SK-N-SH (cell line): ENCODE results near the gene TUT1. TPM values are rescaled to one million over a fixed set of nuclear protein-coding genes. Genes with fewer than 3 reads are reported as not detected.

Experiments used
- EP300 ChIP-seq, 2 experiments: IDR thresholded peaks; 2 replicates each; pipeline versions ENCODE4 v1.4.0 to v1.6.1; 2012; ENCODE audit warnings: borderline replicate concordance in 1 of 2, low read depth in 1 of 2, low read length in 1 of 2
- FOSL2 ChIP-seq: IDR thresholded peaks from 2 replicates; pipeline ENCODE4 v1.4.0; 2012; ENCODE audit warnings: low read depth, mild to moderate bottlenecking, moderate library complexity, borderline replicate concordance
- FOXM1 ChIP-seq: IDR thresholded peaks from 2 replicates; pipeline ENCODE4 v1.4.0; 2012; ENCODE audit warnings: low read depth, mild to moderate bottlenecking
- JUND ChIP-seq: IDR thresholded peaks from 2 replicates; pipeline ENCODE4 v1.4.0; 2012
- MAX ChIP-seq: IDR thresholded peaks from 2 replicates; pipeline ENCODE4 v1.4.0; 2012; ENCODE audit warnings: low read depth
- MEF2A ChIP-seq: IDR thresholded peaks from 2 replicates; pipeline ENCODE4 v1.4.0; 2012; ENCODE audit warnings: low read depth, borderline replicate concordance
- NFIC ChIP-seq: IDR thresholded peaks from 2 replicates; pipeline ENCODE4 v1.4.0; 2012; ENCODE audit warnings: borderline replicate concordance
- NRF1 ChIP-seq: IDR thresholded peaks from 2 replicates; pipeline ENCODE4 v1.6.1; 2012; ENCODE audit warnings: low read depth, mild to moderate bottlenecking, low read length
- POLR2AphosphoS5 ChIP-seq: IDR thresholded peaks from 2 replicates; pipeline ENCODE4 v1.6.1; 2012; ENCODE audit warnings: low read depth, low read length
- RAD21 ChIP-seq: IDR thresholded peaks from 2 replicates; pipeline ENCODE4 v1.6.1; 2012; ENCODE audit warnings: mild to moderate bottlenecking, low read length
- RCOR1 ChIP-seq: fragments of 150-350 bp; IDR thresholded peaks from 2 replicates; pipeline ENCODE4 v1.6.1; 2017; ENCODE audit warnings: antibody characterized with exemption, low read length
- REST ChIP-seq: IDR thresholded peaks from 2 replicates; pipeline ENCODE4 v1.6.1; 2012; ENCODE audit warnings: mild to moderate bottlenecking, low read depth, low read length, moderate library complexity
- RFX5 ChIP-seq: IDR thresholded peaks from 2 replicates; pipeline ENCODE4 v1.6.1; 2012; ENCODE audit warnings: mild to moderate bottlenecking, improper control_type of control experiment, low read length
- SMC3 ChIP-seq: IDR thresholded peaks from 2 replicates; pipeline ENCODE4 v1.6.1; 2012; ENCODE audit warnings: low read depth, low read length, improper control_type of control experiment
- TAF1 ChIP-seq: IDR thresholded peaks from 2 replicates; pipeline ENCODE4 v1.6.1; 2012; ENCODE audit warnings: low read depth, mild to moderate bottlenecking, low read length, moderate library complexity, borderline replicate concordance
- TCF12 ChIP-seq: IDR thresholded peaks from 2 replicates; pipeline ENCODE4 v1.4.0; 2012
- YY1 ChIP-seq: IDR thresholded peaks from 2 replicates; pipeline ENCODE4 v1.4.0; 2012; ENCODE audit warnings: low read depth, mild to moderate bottlenecking
- ZBTB33 ChIP-seq: IDR thresholded peaks from 2 replicates; pipeline ENCODE4 v1.4.0; 2012; ENCODE audit warnings: low read depth, borderline replicate concordance
- polyA plus RNA-seq, 3 experiments: library from polyadenylated mRNA; depleted of rRNA; stranded (reverse); fragments of >200 nt; gene quantifications; 2 replicates each; pipeline ENCODE4 v1.2.3, GENCODE V29; 2012
- TF ChIP-seq, protein P1 (sequence below): fragments of 150-350 bp; IDR thresholded peaks from 2 replicates; pipeline ENCODE4 v1.6.1; 2017; ENCODE audit warnings: antibody characterized with exemption, low read length, low read depth, borderline replicate concordance
- TF ChIP-seq, protein P2 (sequence below): fragments of 200-600 bp; sonication (generic); IDR thresholded peaks from 2 replicates; pipeline ENCODE4 v1.6.1; 2017; ENCODE audit warnings: antibody characterized with exemption, mild to moderate bottlenecking, moderate library complexity

TUT1 gene
- polyA plus RNA-seq, 1 of the 3 experiments (the other 2 are of a cell fraction) = 27.3 TPM

GRCh38 chr11:62599069-62599696 lies 7.9 kb upstream of the TUT1 start (continued):
- TF ChIP-seq FOSL2 (no peak), EP300 (IDR thresholded peaks at IDR 0.05; ENCODE audit: borderline replicate concordance in 1 of 2, low read depth in 1 of 2, low read length in 1 of 2) (no peak), POLR2AphosphoS5 (peak; percentile 45; the same call in 1 of the 2 replicates), NRF1 (no peak), MAX (peak; percentile 83), JUND (no peak), ZBTB33 (no peak), MEF2A (no peak), RFX5 (no peak; the same call in 1 of the 2 replicates), REST (no peak), NFIC (peak; percentile 97), TCF12 (peak; percentile 52; the same call in 1 of the 2 replicates), RAD21 (no peak), RCOR1 (0 out of 2 replicates have a peak, but pooled peaks have one; percentile 5), TAF1 (no peak), YY1 (no peak), SMC3 (no peak), FOXM1 (no peak)
- TF ChIP-seq, protein P1, sequence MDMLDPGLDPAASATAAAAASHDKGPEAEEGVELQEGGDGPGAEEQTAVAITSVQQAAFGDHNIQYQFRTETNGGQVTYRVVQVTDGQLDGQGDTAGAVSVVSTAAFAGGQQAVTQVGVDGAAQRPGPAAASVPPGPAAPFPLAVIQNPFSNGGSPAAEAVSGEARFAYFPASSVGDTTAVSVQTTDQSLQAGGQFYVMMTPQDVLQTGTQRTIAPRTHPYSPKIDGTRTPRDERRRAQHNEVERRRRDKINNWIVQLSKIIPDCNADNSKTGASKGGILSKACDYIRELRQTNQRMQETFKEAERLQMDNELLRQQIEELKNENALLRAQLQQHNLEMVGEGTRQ = no peak
- TF ChIP-seq, protein P2, sequence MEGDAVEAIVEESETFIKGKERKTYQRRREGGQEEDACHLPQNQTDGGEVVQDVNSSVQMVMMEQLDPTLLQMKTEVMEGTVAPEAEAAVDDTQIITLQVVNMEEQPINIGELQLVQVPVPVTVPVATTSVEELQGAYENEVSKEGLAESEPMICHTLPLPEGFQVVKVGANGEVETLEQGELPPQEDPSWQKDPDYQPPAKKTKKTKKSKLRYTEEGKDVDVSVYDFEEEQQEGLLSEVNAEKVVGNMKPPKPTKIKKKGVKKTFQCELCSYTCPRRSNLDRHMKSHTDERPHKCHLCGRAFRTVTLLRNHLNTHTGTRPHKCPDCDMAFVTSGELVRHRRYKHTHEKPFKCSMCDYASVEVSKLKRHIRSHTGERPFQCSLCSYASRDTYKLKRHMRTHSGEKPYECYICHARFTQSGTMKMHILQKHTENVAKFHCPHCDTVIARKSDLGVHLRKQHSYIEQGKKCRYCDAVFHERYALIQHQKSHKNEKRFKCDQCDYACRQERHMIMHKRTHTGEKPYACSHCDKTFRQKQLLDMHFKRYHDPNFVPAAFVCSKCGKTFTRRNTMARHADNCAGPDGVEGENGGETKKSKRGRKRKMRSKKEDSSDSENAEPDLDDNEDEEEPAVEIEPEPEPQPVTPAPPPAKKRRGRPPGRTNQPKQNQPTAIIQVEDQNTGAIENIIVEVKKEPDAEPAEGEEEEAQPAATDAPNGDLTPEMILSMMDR = no peak
- TF ChIP-seq, all 33 proteins: peak for 12
